GM18520 (cell line): Measurements from ENCODE around the gene CHCHD2.
"Not testable (repeated sequence)": the region's sequence is repeated elsewhere in the genome, so short reads cannot be mapped to it uniquely, and the experiment has no call there.

Experiments
- ATAC-seq: cut with Tn5 transposase; IDR thresholded peaks from one replicate; pipeline ENCODE4 v1.9.1; 2021; ENCODE audit not compliant: unreplicated experiment

CHCHD2 gene

DNA sequence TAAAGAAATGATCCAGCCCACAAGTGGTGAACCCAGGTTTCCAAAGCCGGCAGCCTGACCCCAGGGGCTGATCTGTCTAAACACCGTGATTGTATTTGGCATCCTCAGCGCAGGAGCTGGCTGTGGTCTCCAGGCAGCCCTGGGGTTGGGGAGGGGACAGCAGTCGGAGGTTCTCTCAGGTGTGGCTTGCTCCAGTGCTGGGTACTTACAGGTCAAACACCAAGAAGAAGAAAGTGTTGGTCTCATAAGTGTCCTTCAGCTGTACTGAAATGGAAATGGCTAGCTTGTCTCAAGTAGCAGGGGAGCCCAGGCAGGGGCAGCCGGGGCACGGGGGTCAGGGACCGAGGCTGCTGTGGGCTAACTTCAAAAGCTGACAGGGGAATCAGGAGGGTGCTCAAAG lies 19.5 kb downstream of the CHCHD2 start:
- ATAC-seq: no peak

- ATAC-seq: no peak
These were observed 23.0 kb downstream of the CHCHD2 start for GRCh38 chr7:56083150-56083785.

DNA sequence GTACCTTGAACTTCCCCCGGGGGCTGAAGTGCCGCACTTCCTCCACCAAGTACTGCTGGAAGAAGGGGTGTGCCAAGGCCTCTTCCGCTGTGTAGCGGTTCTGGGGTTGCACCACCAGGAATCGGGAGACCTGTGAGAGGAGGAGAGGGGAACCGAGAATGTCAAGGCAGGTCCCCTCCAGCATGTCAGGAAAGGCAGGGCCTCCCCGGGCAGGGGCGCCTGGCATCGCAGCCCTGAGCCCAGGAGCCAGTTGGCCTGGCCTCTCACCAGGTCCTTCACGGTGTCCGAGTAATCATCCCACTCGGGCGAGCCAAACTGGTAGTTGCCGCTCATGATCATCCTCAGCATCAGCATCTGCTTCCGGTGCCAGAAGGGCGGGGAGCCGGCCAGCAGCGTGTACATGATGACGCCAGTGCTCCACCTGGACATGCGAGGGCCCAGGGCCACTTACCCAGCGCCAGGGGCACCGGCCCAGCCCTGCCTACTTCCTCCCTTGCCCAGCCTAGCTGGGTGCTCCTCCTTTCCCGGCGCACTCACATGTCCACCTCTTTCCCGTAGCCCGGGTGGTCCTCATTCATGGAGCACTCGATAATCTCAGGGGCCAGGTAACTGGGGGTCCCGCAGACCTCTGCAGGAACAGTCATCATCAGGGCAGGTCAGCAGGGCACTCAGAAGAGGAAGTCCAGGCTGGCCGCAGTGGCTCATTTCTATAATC lies 24.5 kb downstream of the CHCHD2 start:
- no peak for ATAC-seq

GRCh38 chr7:56080726-56081435 lies 25.4 kb downstream of the CHCHD2 start:
- ATAC-seq: not testable (repeated sequence)

DNA sequence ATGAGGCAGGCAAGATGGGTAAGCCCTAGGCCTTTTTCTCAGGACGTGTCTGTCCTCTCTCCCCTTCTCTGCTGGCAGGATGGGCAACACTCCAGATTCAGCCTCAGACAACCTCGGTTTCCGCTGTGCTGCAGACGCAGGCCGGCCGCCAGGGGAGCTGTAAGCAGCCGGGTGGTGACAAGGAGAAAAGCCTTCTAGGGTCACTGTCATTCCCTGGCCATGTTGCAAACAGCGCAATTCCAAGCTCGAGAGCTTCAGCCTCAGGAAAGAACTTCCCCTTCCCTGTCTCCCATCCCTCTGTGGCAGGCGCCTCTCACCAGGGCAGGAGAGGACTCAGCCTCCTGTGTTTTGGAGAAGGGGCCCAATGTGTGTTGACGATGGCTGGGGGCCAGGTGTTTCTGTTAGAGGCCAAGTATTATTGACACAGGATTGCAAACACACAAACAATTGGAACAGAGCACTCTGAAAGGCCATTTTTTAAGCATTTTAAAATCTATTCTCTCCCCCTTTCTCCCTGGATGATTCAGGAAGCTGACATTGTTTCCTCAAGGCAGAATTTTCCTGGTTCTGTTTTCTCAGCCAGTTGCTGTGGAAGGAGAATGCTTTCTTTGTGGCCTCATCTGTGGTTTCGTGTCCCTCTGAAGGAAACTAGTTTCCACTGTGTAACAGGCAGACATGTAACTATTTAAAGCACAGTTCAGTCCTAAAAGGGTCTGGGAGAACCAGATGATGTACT lies 26.7 kb downstream of the CHCHD2 start:
- no peak for ATAC-seq

- ATAC-seq: no peak
These were observed 28.1 kb downstream of the CHCHD2 start for GRCh38 chr7:56078196-56078595.

DNA sequence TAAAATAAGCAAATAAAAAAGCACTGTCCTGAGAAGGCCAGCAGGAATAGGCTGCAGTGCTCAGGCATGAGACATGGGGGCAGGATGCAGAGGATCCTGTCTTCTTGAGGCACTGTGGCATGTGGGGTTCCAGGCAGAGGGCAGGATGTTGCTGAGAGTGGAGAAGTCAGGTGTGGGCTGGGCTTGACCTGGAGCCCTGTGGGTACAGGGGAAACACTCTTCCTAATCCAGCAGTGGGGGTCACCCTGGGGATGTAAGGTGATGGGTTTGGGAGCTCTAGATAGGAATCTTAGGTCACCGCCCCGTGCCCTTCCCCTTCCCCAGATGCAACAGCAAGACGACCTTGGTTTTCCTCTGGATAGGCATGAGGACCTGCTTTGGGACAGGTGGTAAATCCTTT lies 28.6 kb downstream of the CHCHD2 start:
- ATAC-seq: no peak

- ATAC-seq: peak; percentile 79
These were observed 31.9 kb downstream of the CHCHD2 start for GRCh38 chr7:56074371-56074791.

DNA sequence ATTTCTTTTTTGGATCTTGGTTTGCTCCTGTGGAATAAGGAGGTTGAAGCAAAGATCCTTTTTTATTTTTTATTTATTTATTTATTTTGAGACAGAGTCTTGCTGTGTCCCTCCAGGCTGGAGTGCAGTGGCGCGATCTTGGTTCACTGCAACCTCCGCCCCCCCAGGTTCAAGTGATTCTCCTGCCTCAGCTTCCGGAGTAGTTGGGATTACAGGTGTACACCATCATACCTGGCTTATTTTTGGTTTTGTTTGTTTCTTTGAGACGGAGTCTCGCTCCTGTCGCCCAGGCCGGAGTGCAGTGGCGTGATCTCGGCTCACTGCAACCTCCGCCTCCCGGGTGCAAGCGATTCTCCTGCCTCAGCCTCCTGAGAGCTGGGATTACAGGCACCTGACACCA lies 39.9 kb downstream of the CHCHD2 start:
- ATAC-seq: not testable (repeated sequence)

DNA sequence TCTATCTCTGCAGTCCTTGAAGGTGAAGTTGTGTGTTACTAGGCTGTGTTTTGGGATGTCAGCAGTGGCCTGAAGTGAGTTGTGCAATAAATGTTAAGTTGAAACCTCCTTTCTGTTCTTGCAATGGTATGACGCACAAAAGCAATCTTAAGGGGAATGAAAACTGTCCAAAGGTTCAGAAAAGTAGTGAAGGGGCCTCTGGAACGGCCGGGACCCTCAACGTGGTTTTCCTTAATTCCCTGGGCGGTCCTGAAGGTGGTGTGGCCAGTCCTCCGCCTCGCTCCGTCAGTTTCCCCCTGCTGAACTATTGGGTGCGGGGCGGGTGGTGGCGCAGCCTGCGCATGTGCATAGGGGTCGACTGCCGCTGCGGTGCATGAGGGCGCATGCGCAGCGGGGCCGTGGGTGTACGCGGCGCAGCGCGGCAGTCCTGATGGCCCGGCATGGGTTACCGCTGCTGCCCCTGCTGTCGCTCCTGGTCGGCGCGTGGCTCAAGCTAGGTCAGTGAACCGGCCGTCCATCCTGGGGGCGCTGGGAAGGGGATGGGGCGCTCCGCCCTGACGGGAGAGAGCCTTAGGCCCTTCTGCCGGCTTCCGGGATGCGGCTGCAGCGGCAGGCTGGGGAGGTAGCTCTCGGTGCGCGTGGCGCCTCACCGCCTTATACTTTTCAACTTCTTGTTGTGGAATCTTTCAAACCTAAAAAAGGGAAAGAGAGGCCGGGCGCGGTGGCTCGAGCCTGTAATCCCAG lies 42.2 kb downstream of the CHCHD2 start, which contains the start of gene SUMF2:
TSS of gene SUMF2 (plus strand) at position 405 of the 744 bp plus-strand sequence. CDS start at position 431, 26 bp downstream.
- peak; percentile 89 for ATAC-seq

- no peak for ATAC-seq
These were observed 42.8 kb downstream of the CHCHD2 start for GRCh38 chr7:56063500-56063881.

- no peak for ATAC-seq
These were observed 43.9 kb downstream of the CHCHD2 start for GRCh38 chr7:56062382-56062781.

DNA sequence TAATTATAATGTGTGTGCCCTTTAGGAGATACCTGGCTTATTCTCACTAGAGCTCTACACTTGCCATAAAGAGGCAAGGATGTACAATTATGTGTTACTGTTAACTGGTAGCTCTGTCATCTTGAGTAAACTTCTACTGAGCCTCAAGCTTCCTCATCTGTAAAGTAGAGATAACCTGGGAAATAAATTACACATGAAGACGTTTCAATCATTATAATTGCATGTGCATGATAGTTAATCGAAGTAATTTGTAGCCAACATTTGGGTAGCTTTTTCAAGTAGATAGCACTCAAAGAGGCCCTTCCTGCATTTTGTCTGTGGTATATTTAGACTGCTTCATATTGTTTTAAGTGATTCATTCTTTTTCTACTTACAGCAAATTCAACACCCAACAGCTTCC lies 52.3 kb downstream of the CHCHD2 start:
- ATAC-seq: no peak

DNA sequence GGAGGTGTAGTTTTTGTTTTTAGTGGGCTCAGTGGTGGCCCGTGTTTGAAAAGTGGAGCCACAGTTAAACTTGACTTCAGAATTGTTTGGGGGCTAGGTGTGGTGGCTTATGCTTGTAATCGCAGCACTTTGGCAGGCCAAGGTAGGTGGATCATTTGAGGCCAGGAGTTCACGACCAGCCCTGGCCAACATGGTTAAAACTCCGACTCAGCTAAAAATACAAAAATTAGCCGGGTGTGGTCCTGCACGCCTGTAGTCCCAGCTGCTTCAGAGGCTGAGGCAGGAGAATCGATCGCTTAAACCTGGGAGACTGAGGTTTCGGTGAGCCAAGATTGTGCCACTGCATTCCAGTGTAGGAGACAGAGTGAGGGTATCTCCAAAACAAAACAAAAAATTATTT lies 52.9 kb downstream of the CHCHD2 start:
- ATAC-seq: no peak
